H9 (cell line): Measurements from ENCODE around the gene TGM2. TPM values are rescaled to one million over a fixed set of nuclear protein-coding genes. Genes with fewer than 3 reads are reported as not detected.

Source experiments
- DNase-seq: peaks from one replicate; pipeline ENCODE4 v3.0.0-alpha.2; 2017
- H2AFZ ChIP-seq: one replicate; pipeline ENCODE4 v1.6.1; 2013; ENCODE audit warnings: mild to moderate bottlenecking, low read length, control low read depth, moderate library complexity
- H2AK5ac ChIP-seq: 2 replicates; pipeline ENCODE4 v1.6.1; 2013; ENCODE audit warnings: low read length, control low read depth, mixed read lengths; ENCODE audit not compliant: insufficient read length
- H2BK120ac ChIP-seq: one replicate; pipeline ENCODE4 v1.6.1; 2013; ENCODE audit warnings: low read depth, mild to moderate bottlenecking, low read length, control low read depth, inconsistent platforms; ENCODE audit not compliant: poor library complexity, severe bottlenecking
- H2BK12ac ChIP-seq: 2 replicates; pipeline ENCODE4 v1.6.1; 2013; ENCODE audit warnings: low read length, control low read depth, mixed read lengths, low read depth; ENCODE audit not compliant: insufficient read length
- H2BK15ac ChIP-seq: 2 replicates; pipeline ENCODE4 v1.6.1; 2013; ENCODE audit warnings: low read depth, low read length, control low read depth
- H2BK20ac ChIP-seq: one replicate; pipeline ENCODE4 v1.6.1; 2013; ENCODE audit warnings: low read depth, mild to moderate bottlenecking, low read length, control low read depth, inconsistent platforms; ENCODE audit not compliant: poor library complexity, severe bottlenecking
- H2BK5ac ChIP-seq: 2 replicates; pipeline ENCODE4 v1.6.1; 2013; ENCODE audit warnings: low read length, control low read depth, mixed read lengths; ENCODE audit not compliant: insufficient read length
- H3K14ac ChIP-seq: 2 replicates; pipeline ENCODE4 v1.6.1; 2013; ENCODE audit warnings: low read length, control low read depth; ENCODE audit not compliant: insufficient read depth
- H3K18ac ChIP-seq: 2 replicates; pipeline ENCODE4 v1.6.1; 2013; ENCODE audit warnings: low read depth, mild to moderate bottlenecking, mixed read lengths, low read length, control low read depth; ENCODE audit not compliant: insufficient read length
- H3K23ac ChIP-seq: 2 replicates; pipeline ENCODE4 v1.6.1; 2013; ENCODE audit warnings: low read length, control low read depth, mixed read lengths, low read depth; ENCODE audit not compliant: insufficient read length
- H3K23me2 ChIP-seq: 2 replicates; pipeline ENCODE4 v1.6.1; 2013; ENCODE audit warnings: low read depth, mild to moderate bottlenecking, mixed read lengths, low read length, control low read depth; ENCODE audit not compliant: insufficient read length, poor library complexity, severe bottlenecking
- H3K27ac ChIP-seq: 2 replicates; pipeline ENCODE4 v1.5.1; 2013; ENCODE audit warnings: low read length, control low read depth, mixed read lengths, low read depth; ENCODE audit not compliant: insufficient read length
- H3K27me3 ChIP-seq: 2 replicates; pipeline ENCODE4 v1.6.1; 2013; ENCODE audit warnings: low read length, control low read depth, inconsistent platforms; ENCODE audit not compliant: insufficient read depth
- H3K4ac ChIP-seq: 2 replicates; pipeline ENCODE4 v1.6.1; 2013; ENCODE audit warnings: low read depth, mild to moderate bottlenecking, control low read depth, inconsistent platforms, low read length, moderate library complexity
- H3K4me1 ChIP-seq: 2 replicates; pipeline ENCODE4 v1.6.1; 2013; ENCODE audit warnings: low read length, control low read depth, inconsistent platforms; ENCODE audit not compliant: insufficient read depth
- H3K4me2 ChIP-seq: 2 replicates; pipeline ENCODE4 v1.6.1; 2013; ENCODE audit warnings: low read length, control low read depth, mixed read lengths; ENCODE audit not compliant: insufficient read length, insufficient read depth
- H3K56ac ChIP-seq: 2 replicates; pipeline ENCODE4 v1.6.1; 2013; ENCODE audit warnings: low read depth, mild to moderate bottlenecking, mixed read lengths, low read length, control low read depth; ENCODE audit not compliant: insufficient read length
- H3K79me1 ChIP-seq: 2 replicates; pipeline ENCODE4 v1.6.1; 2013; ENCODE audit warnings: low read depth, mild to moderate bottlenecking, moderate library complexity, low read length, control low read depth, inconsistent platforms; ENCODE audit not compliant: insufficient read depth, poor library complexity, severe bottlenecking
- H3K79me2 ChIP-seq: 2 replicates; pipeline ENCODE4 v1.6.1; 2013; ENCODE audit warnings: low read length, control low read depth, inconsistent platforms; ENCODE audit not compliant: insufficient read depth
- H3K9ac ChIP-seq: 2 replicates; pipeline ENCODE4 v1.6.1; 2013; ENCODE audit warnings: low read length, control low read depth, mixed read lengths; ENCODE audit not compliant: insufficient read length; ENCODE audit errors: extremely low read depth
- H3K9me3 ChIP-seq: one replicate; pipeline ENCODE4 v1.6.1; 2013; ENCODE audit warnings: low read depth, low read length, inconsistent platforms; ENCODE audit not compliant: control insufficient read depth
- H3T11ph ChIP-seq: one replicate; pipeline ENCODE4 v1.6.1; 2013; ENCODE audit warnings: mild to moderate bottlenecking, low read length, control low read depth, inconsistent platforms
- H4K20me1 ChIP-seq: one replicate; pipeline ENCODE4 v1.6.1; 2013; ENCODE audit not compliant: control insufficient read depth, insufficient read length, insufficient read depth
- H4K5ac ChIP-seq: 2 replicates; pipeline ENCODE4 v1.6.1; 2013; ENCODE audit warnings: low read depth, mild to moderate bottlenecking, mixed read lengths, low read length, control low read depth; ENCODE audit not compliant: insufficient read length
- H4K8ac ChIP-seq: replicated peaks from 2 replicates; pipeline ENCODE4 v1.6.1; 2013; ENCODE audit warnings: low read length, control low read depth, mixed read lengths, low read depth; ENCODE audit not compliant: insufficient read length
- H4K91ac ChIP-seq: 2 replicates; pipeline ENCODE4 v1.6.1; 2013; ENCODE audit warnings: low read depth, mild to moderate bottlenecking, moderate library complexity, mixed read lengths, low read length, control low read depth; ENCODE audit not compliant: insufficient read length
- H3K27ac Mint-ChIP-seq, 3 experiments: 2 replicates in 2 of 3; 3 replicates in 1 of 3; pipeline ENCODE4 v1.8.0; 2020 to 2021; ENCODE audit warnings: mixed read lengths in 3 of 3, mild to moderate bottlenecking in 1 of 3, moderate library complexity in 1 of 3
- H3K27me3 Mint-ChIP-seq: 2 replicates; pipeline ENCODE4 v1.8.0; 2021; ENCODE audit warnings: low read depth, mild to moderate bottlenecking, moderate library complexity, mixed read lengths
- H3K36me3 Mint-ChIP-seq, 3 experiments: 2 replicates in 2 of 3; 3 replicates in 1 of 3; pipeline ENCODE4 v1.8.0; 2020 to 2021; ENCODE audit warnings: low read depth in 3 of 3, mixed read lengths in 3 of 3; ENCODE audit not compliant: insufficient read depth in 1 of 3
- H3K4me1 Mint-ChIP-seq, 2 experiments: 2 replicates each; pipeline ENCODE4 v1.8.0; 2020; ENCODE audit warnings: mixed read lengths in 2 of 2
- H3K4me3 Mint-ChIP-seq, 2 experiments: 2 replicates in 1 of 2; 3 replicates in 1 of 2; pipeline ENCODE4 v1.8.0; 2020 to 2021; ENCODE audit warnings: mild to moderate bottlenecking in 2 of 2, mixed read lengths in 2 of 2, moderate library complexity in 1 of 2
- H3K9me3 Mint-ChIP-seq, 2 experiments: 2 replicates in 1 of 2; 3 replicates in 1 of 2; pipeline ENCODE4 v1.8.0; 2020; ENCODE audit warnings: mild to moderate bottlenecking in 2 of 2, mixed read lengths in 2 of 2, moderate library complexity in 1 of 2
- CTCF ChIP-seq: fragments of 200-600 bp; sonication (generic); conservative IDR thresholded peaks from 3 replicates; pipeline ENCODE4 v1.8.0; 2021; ENCODE audit warnings: antibody characterized with exemption, mild to moderate bottlenecking
- WGBS: extraction: QIAGEN DNeasy Blood & Tissue Kit; methylation state at CpG from one replicate; pipeline ENCODE4 v1.1.7; 2013; ENCODE audit warnings: missing lambda C conversion rate, low lambda C conversion rate, mixed read lengths; ENCODE audit not compliant: insufficient read length; ENCODE audit errors: extremely low coverage; 5-methylcytosine and 5-hydroxymethylcytosine counted together
- total RNA-seq: library from RNA; stranded (reverse); gene quantifications from 2 replicates; pipeline ENCODE4 v1.2.1, GENCODE V29; 2021

TGM2 gene
- total RNA-seq, 1 experiment from 2014 or later = 1.1 TPM

GRCh38 chr20:38179846-38180245 is 14.8 kb upstream of the TGM2 start:
- Histone ChIP-seq H4K20me1 (no peaks in the 10 kb centered on the region), H3K9ac (no peak overlapping the region), H2AFZ (no peak overlapping the region), H3K9me3 (no peaks in the 10 kb centered on the region), H3K4ac (no peak overlapping the region), H3K14ac (no peak overlapping the region), H2BK12ac (no peak overlapping the region), H2BK120ac (no peak overlapping the region), H3K27me3 (no peaks in the 10 kb centered on the region), H3K79me2 (no peaks in the 10 kb centered on the region), H4K8ac (no peak overlapping the region), H2BK5ac (no peak overlapping the region), H3K18ac (no peak overlapping the region), H3K23me2 (no peaks in the 10 kb centered on the region), H3K56ac (no peak overlapping the region), H3K23ac (no peak overlapping the region), H3K27ac (no peak overlapping the region), H4K91ac (no peak overlapping the region), H3K4me2 (no peak overlapping the region), H3K4me1 (no peaks in the 10 kb centered on the region), H4K5ac (no peak overlapping the region), H2BK15ac (no peak overlapping the region), H3K79me1 (no peaks in the 10 kb centered on the region), H2BK20ac (no peak overlapping the region), H2AK5ac (no peak overlapping the region), H3T11ph (no peak overlapping the region)
- Mint-ChIP-seq H3K27me3 (peaks cover 4% of the 10 kb centered on the region), H3K4me1 (peaks cover 0 to 7% of the 10 kb centered on the region in 2 experiments; a peak in 2 of 4 replicates), H3K9me3 (no peaks in the 10 kb centered on the region), H3K36me3 (no peaks in the 10 kb centered on the region), H3K27ac (no peak overlapping the region), H3K4me3 (no peak overlapping the region)
- no peak for DNase-seq
- TF ChIP-seq CTCF = no peak
- WGBS = no CpG with 5 or more reads among the region's 6 CpGs
